HepG2 (cell line): ENCODE measurements around the gene NUDT3. TPM values are rescaled to one million over a fixed set of nuclear protein-coding genes. Genes with fewer than 3 reads are reported as not detected.

ENCODE experiments used
- CAMTA2 ChIP-seq: sonication (generic); formaldehyde crosslinking; IDR thresholded peaks from 2 replicates; pipeline ENCODE4 v1.4.0; 2020; ENCODE audit warnings: mild to moderate bottlenecking, missing genetic modification reagents, borderline replicate concordance
- DDIT3 ChIP-seq: sonication (generic); formaldehyde crosslinking; IDR thresholded peaks from 2 replicates; pipeline ENCODE4 v1.4.0; 2020; ENCODE audit warnings: mild to moderate bottlenecking, missing genetic modification reagents
- GLI4 ChIP-seq: sonication (generic); formaldehyde crosslinking; IDR thresholded peaks from 2 replicates; pipeline ENCODE4 v1.5.1; 2020; ENCODE audit warnings: missing genetic modification reagents, mild to moderate bottlenecking, moderate library complexity, borderline replicate concordance
- HNRNPK ChIP-seq: fragments of 200-400 bp; formaldehyde crosslinking; IDR thresholded peaks from 2 replicates; pipeline ENCODE4 v1.6.1; 2018; ENCODE audit warnings: low read length, low read depth, moderate library complexity, mild to moderate bottlenecking; ENCODE audit not compliant: poor library complexity, severe bottlenecking
- KLF9 ChIP-seq: IDR thresholded peaks from 2 replicates; pipeline ENCODE4 v1.6.1; 2016; ENCODE audit warnings: low read depth
- MEIS2 ChIP-seq: sonication (generic); formaldehyde crosslinking; IDR thresholded peaks from 2 replicates; pipeline ENCODE4 v1.9.0; 2021; ENCODE audit warnings: mild to moderate bottlenecking, missing genetic modification reagents
- PBX2 ChIP-seq: IDR thresholded peaks from 2 replicates; pipeline ENCODE4 v1.6.1; 2016; ENCODE audit warnings: control low read depth
- PLRG1 ChIP-seq: fragments of 450-650 bp; conservative IDR thresholded peaks from 2 replicates; pipeline ENCODE4 v1.6.1; 2016
- REL ChIP-seq: sonication (generic); formaldehyde crosslinking; conservative IDR thresholded peaks from 2 replicates; pipeline ENCODE4 v1.8.0; 2022; ENCODE audit warnings: mild to moderate bottlenecking, missing genetic modification reagents, moderate library complexity
- RFXAP ChIP-seq: sonication (generic); formaldehyde crosslinking; IDR thresholded peaks from 2 replicates; pipeline ENCODE4 v1.4.0; 2020; ENCODE audit warnings: missing genetic modification reagents, borderline replicate concordance
- SMC3 ChIP-seq: IDR thresholded peaks from 2 replicates; pipeline ENCODE4 v1.6.1; 2011; ENCODE audit warnings: low read length, improper control_type of control experiment
- SP2 ChIP-seq: sonication (generic); formaldehyde crosslinking; IDR thresholded peaks from 2 replicates; pipeline ENCODE4 v1.5.1; 2020; ENCODE audit warnings: mild to moderate bottlenecking, missing genetic modification reagents
- SSRP1 ChIP-seq: IDR thresholded peaks from 2 replicates; pipeline ENCODE4 v1.6.1; 2016; ENCODE audit warnings: control low read depth
- TBX3 ChIP-seq: fragments of 450-650 bp; IDR thresholded peaks from 2 replicates; pipeline ENCODE4 v1.6.1; 2017; ENCODE audit warnings: antibody characterized with exemption, mild to moderate bottlenecking, inconsistent platforms, borderline replicate concordance
- TERF1 ChIP-seq: sonication (generic); formaldehyde crosslinking; IDR thresholded peaks from 2 replicates; pipeline ENCODE4 v1.8.0; 2022; ENCODE audit warnings: mild to moderate bottlenecking, missing genetic modification reagents, moderate library complexity
- TOE1 ChIP-seq: sonication (generic); formaldehyde crosslinking; IDR thresholded peaks from 2 replicates; pipeline ENCODE4 v1.4.0; 2020; ENCODE audit warnings: mild to moderate bottlenecking, missing genetic modification reagents
- UBTF ChIP-seq: sonication (generic); formaldehyde crosslinking; IDR thresholded peaks from 2 replicates; pipeline ENCODE4 v1.4.0; 2020; ENCODE audit warnings: mild to moderate bottlenecking, missing genetic modification reagents
- ZBTB20 ChIP-seq: sonication (generic); formaldehyde crosslinking; IDR thresholded peaks from 2 replicates; pipeline ENCODE4 v1.8.1; 2023; ENCODE audit warnings: missing genetic modification reagents, low read depth, mild to moderate bottlenecking, borderline replicate concordance
- ZFP1 ChIP-seq: IDR thresholded peaks from 2 replicates; pipeline ENCODE4 v1.6.1; 2016
- ZNF12 ChIP-seq: sonication (generic); formaldehyde crosslinking; IDR thresholded peaks from 2 replicates; pipeline ENCODE4 v1.5.0; 2020; ENCODE audit warnings: missing genetic modification reagents
- ZNF180 ChIP-seq: sonication (generic); formaldehyde crosslinking; IDR thresholded peaks from 2 replicates; pipeline ENCODE4 v1.4.0; 2020; ENCODE audit warnings: low read depth, missing genetic modification reagents, borderline replicate concordance
- ZNF24 ChIP-seq: fragments of 450-650 bp; IDR thresholded peaks from 2 replicates; pipeline ENCODE4 v1.6.1; 2017; ENCODE audit warnings: antibody characterized with exemption, mild to moderate bottlenecking
- ZNF550 ChIP-seq: sonication (generic); formaldehyde crosslinking; IDR thresholded peaks from 2 replicates; pipeline ENCODE4 v1.4.0; 2020; ENCODE audit warnings: mild to moderate bottlenecking, missing genetic modification reagents, borderline replicate concordance
- ZNF577 ChIP-seq: sonication (generic); formaldehyde crosslinking; IDR thresholded peaks from 2 replicates; pipeline ENCODE4 v1.4.0; 2020; ENCODE audit warnings: mild to moderate bottlenecking, low read depth, missing genetic modification reagents, borderline replicate concordance
- ZNF703 ChIP-seq: sonication (generic); formaldehyde crosslinking; IDR thresholded peaks from 2 replicates; pipeline ENCODE4 v1.5.1; 2020; ENCODE audit warnings: missing genetic modification reagents, mild to moderate bottlenecking, moderate library complexity, borderline replicate concordance
- ZNF75D ChIP-seq: sonication (generic); formaldehyde crosslinking; IDR thresholded peaks from 2 replicates; pipeline ENCODE4 v1.8.1; 2023; ENCODE audit warnings: missing genetic modification reagents, mild to moderate bottlenecking, borderline replicate concordance
- ZSCAN29 ChIP-seq: sonication (generic); formaldehyde crosslinking; conservative IDR thresholded peaks from 2 replicates; pipeline ENCODE4 v1.4.0; 2020; ENCODE audit warnings: mild to moderate bottlenecking, missing genetic modification reagents
- polyA plus RNA-seq, 8 experiments: library from polyadenylated mRNA; depleted of rRNA in 3 of 8; stranded (reverse) in 7 of 8; unstranded in 1 of 8; fragments of >200 nt; fragmentation: Illumina TruSeq in 4 of 8; extraction: Trizol in 4 of 8; gene quantifications; 2 replicates each; pipeline versions ENCODE4 v1.2.1 to v1.2.3, GENCODE V29; 2011 to 2016; ENCODE audit warnings: low read depth in 4 of 8, missing spikeins in 1 of 8, mixed read lengths in 1 of 8; ENCODE audit not compliant: insufficient read depth in 1 of 8
- total RNA-seq, 5 experiments: library from RNA; depleted of rRNA; stranded (reverse); fragments of >200 nt; fragmentation: Illumina TruSeq; extraction: Trizol; gene quantifications; 2 replicates each; pipeline ENCODE4 v1.2.3, GENCODE V29; 2016; ENCODE audit warnings: low read depth in 1 of 5

Gene NUDT3
- total and polyA plus RNA-seq, 2 of the 13 experiments (the other 11 are each of a cell fraction or from before 2014, with no cell fraction given): 20.2 to 20.6 TPM

GRCh38 chr6:34236443-34237315, 155.8 kb downstream of the NUDT3 start, which contains the start of gene HMGA1 (continued):
- TF ChIP-seq ZNF577 (CRISPR knock-in tag) (no peak), PBX2 (0 out of 2 replicates have a peak, but pooled peaks have one; percentile 29), RFXAP (CRISPR knock-in tag) (no peak), UBTF (CRISPR knock-in tag) (peak; percentile 29; the same call in 1 of the 2 replicates), GLI4 (no peak), ZSCAN29 (CRISPR knock-in tag) (peak; percentile 62; the same call in 1 of the 2 replicates), SMC3 (no peak), HNRNPK (no peak), REL (CRISPR knock-in tag) (no peak), ZNF703 (CRISPR knock-in tag) (no peak), TOE1 (CRISPR knock-in tag) (no peak), ZNF75D (CRISPR knock-in tag) (no peak), MEIS2 (CRISPR knock-in tag) (no peak), ZBTB20 (CRISPR knock-in tag) (no peak), KLF9 (CRISPR knock-in tag) (no peak), DDIT3 (no peak), CAMTA2 (CRISPR knock-in tag) (0 out of 2 replicates have a peak, but pooled peaks have one; percentile 58), PLRG1 (no peak), ZNF12 (CRISPR knock-in tag) (no peak), ZFP1 (CRISPR knock-in tag) (no peak), ZNF550 (CRISPR knock-in tag) (no peak), ZNF24 (no peak), SSRP1 (CRISPR knock-in tag) (no peak), TERF1 (no peak), TBX3 (no peak; the same call in 1 of the 2 replicates), SP2 (peak; percentile 37; the same call in 1 of the 2 replicates), ZNF180 (CRISPR knock-in tag) (no peak)
